ENCODE results near the gene FLNB. TPM values are rescaled to one million over a fixed set of nuclear protein-coding genes. Genes with fewer than 3 reads are reported as not detected.

The FLNB gene
- total and polyA plus RNA-seq, 2 of the 13 experiments (the other 11 are each of a cell fraction or from before 2014, with no cell fraction given) = 106 to 130 TPM

- TF ChIP-seq HMGXB3 (CRISPR knock-in tag; IDR thresholded peaks at IDR 0.05; ENCODE audit: borderline replicate concordance) = peak; percentile 49; the same call in 1 of the 2 replicates
- TF ChIP-seq ZMAT3 (CRISPR knock-in tag; conservative IDR thresholded peaks at IDR 0.05) = no peak
- peak; percentile 2; the same call in 1 of the 2 replicates for TF ChIP-seq ADNP (CRISPR knock-in tag; IDR thresholded peaks at IDR 0.05)
- no peak for TF ChIP-seq ZNF776 (CRISPR knock-in tag; IDR thresholded peaks at IDR 0.05)
- TF ChIP-seq RXRA (CRISPR knock-in tag; IDR thresholded peaks at IDR 0.05) = peak; percentile 66
- no peak for TF ChIP-seq JARID2 (CRISPR knock-in tag; IDR thresholded peaks at IDR 0.05; ENCODE audit: insufficient replicate concordance)
- no peak for TF ChIP-seq PRMT3 (CRISPR knock-in tag; IDR thresholded peaks at IDR 0.05; ENCODE audit: borderline replicate concordance, low read depth)
- TF ChIP-seq ZNF362 (CRISPR knock-in tag; IDR thresholded peaks at IDR 0.05; ENCODE audit: borderline replicate concordance) = no peak
- TF ChIP-seq ZBTB25 (CRISPR knock-in tag; IDR thresholded peaks at IDR 0.05) = 0 out of 2 replicates have a peak, but pooled peaks have one; percentile 37
- no peak for TF ChIP-seq MYNN (CRISPR knock-in tag; IDR thresholded peaks at IDR 0.05; ENCODE audit: low read depth)
- no peak for TF ChIP-seq SP140L (CRISPR knock-in tag; IDR thresholded peaks at IDR 0.05; ENCODE audit: borderline replicate concordance)
- peak; percentile 36; the same call in 1 of the 2 replicates for TF ChIP-seq DMAP1 (CRISPR knock-in tag; IDR thresholded peaks at IDR 0.05)
- TF ChIP-seq STAG1 (CRISPR knock-in tag; IDR thresholded peaks at IDR 0.05) = 0 out of 2 replicates have a peak, but pooled peaks have one; percentile 13
- no peak for TF ChIP-seq MAF1 (CRISPR knock-in tag; IDR thresholded peaks at IDR 0.05; ENCODE audit: borderline replicate concordance)
- TF ChIP-seq POGZ (CRISPR knock-in tag; IDR thresholded peaks at IDR 0.05) = no peak
- no peak for TF ChIP-seq SMARCC2 (IDR thresholded peaks at IDR 0.05)
- TF ChIP-seq PITX1 (CRISPR knock-in tag; IDR thresholded peaks at IDR 0.05) = no peak
- TF ChIP-seq IRF1 (CRISPR knock-in tag; IDR thresholded peaks at IDR 0.05; ENCODE audit: low read depth) = no peak
- no peak for TF ChIP-seq ZNF567 (CRISPR knock-in tag; IDR thresholded peaks at IDR 0.05; ENCODE audit: borderline replicate concordance)
- peak; percentile 49; the same call in 1 of the 2 replicates for TF ChIP-seq RXRB (CRISPR knock-in tag; IDR thresholded peaks at IDR 0.05; ENCODE audit: borderline replicate concordance)
- peak; percentile 67 for TF ChIP-seq MAX (IDR thresholded peaks at IDR 0.05)
- TF ChIP-seq ISX (CRISPR knock-in tag; conservative IDR thresholded peaks at IDR 0.05) = no peak
- no peak for TF ChIP-seq ZIK1 (CRISPR knock-in tag; IDR thresholded peaks at IDR 0.05; ENCODE audit: borderline replicate concordance, low read depth)
- TF ChIP-seq SMAD9 (CRISPR knock-in tag; IDR thresholded peaks at IDR 0.05) = no peak
- no peak for TF ChIP-seq PHF21A (CRISPR knock-in tag; IDR thresholded peaks at IDR 0.05)
Observed at GRCh38 chr3:58065700-58066167, 57.5 kb downstream of the FLNB start (continued).
